ENCODE results near the gene ZNF747. TPM values are rescaled to one million over a fixed set of nuclear protein-coding genes. Genes with fewer than 3 reads are reported as not detected.
"Not testable (repeated sequence)": the region's sequence is repeated elsewhere in the genome, so short reads cannot be mapped to it uniquely, and the experiment has no call there.

The ZNF747 gene
- total RNA-seq, 1 experiment from 2014 or later = 8.9 TPM

DNA sequence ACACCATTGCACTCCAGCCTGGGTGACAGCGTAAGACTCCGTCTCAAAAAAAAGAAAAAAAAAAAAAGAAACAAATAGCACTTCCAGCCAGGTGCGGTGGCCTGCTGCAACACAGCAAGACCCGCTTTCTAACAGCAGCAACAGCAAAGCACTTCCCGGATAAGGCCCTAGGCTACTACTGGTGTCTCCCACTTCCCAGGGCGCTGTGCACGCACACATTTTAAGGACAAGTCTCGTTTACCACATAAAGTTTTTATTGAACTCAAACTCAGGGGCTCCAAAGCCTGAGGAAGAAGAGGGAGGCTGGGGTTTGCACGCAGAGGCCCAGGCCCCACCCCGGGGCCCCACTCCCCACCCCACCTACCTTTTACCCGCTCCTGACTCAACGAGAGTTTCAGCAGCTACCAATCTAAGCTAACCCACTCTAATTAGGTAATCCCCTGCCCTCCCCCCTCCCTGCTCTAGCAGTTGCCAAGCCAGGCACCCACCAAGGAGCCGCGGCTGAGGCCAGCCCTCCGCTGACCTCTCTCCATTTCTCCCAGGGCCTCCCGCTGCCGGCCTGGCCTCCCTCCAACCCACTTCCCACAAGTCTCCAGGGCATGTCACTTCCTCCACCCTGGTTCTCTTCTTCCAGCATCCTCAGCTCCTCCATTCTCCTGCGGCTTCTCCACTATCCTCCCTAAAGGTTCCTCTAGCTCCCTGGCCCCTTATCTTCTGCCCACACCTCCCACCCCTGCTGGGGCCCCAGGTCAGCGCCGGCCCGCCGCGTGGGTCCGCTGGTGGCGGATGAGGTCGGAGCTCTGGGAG lies 10.7 kb downstream of the ZNF747 start:
- Histone ChIP-seq H3K36me3 (ENCODE audit: low read depth, low read length) (no peaks in the 10 kb centered on the region), H3K4me3 (ENCODE audit: low read length) (no peak overlapping the region), H3F3A (ENCODE audit: low read length, unreplicated experiment) (no peaks in the 10 kb centered on the region), H3K27ac (ENCODE audit: low read length) (no peak overlapping the region), H2AFZ (ENCODE audit: low read length) (no peak overlapping the region), H3K79me2 (ENCODE audit: low read length) (peaks cover 8% of the 10 kb centered on the region), H3K9ac (ENCODE audit: low read length) (no peak overlapping the region), H3K4me1 (ENCODE audit: insufficient read depth, low read length) (peaks cover 7% of the 10 kb centered on the region), H3K9me3 (ENCODE audit: low read length) (no peaks in the 10 kb centered on the region), H4K20me1 (ENCODE audit: low read length) (no peaks in the 10 kb centered on the region), H3K27me3 (ENCODE audit: low read length) (no peaks in the 10 kb centered on the region), H3K9me2 (replicated peaks; ENCODE audit: low read length) (no peaks in the 10 kb centered on the region), H3K4me2 (ENCODE audit: low read length) (no peak overlapping the region)
- intact Hi-C loops (cut with micrococcal nuclease) = loop anchor here (10.0 kb wide), 2 partner anchors 79 to 111 kb away; partner anchors contain the start of gene SEPHS2
- TF ChIP-seq, protein P1, sequence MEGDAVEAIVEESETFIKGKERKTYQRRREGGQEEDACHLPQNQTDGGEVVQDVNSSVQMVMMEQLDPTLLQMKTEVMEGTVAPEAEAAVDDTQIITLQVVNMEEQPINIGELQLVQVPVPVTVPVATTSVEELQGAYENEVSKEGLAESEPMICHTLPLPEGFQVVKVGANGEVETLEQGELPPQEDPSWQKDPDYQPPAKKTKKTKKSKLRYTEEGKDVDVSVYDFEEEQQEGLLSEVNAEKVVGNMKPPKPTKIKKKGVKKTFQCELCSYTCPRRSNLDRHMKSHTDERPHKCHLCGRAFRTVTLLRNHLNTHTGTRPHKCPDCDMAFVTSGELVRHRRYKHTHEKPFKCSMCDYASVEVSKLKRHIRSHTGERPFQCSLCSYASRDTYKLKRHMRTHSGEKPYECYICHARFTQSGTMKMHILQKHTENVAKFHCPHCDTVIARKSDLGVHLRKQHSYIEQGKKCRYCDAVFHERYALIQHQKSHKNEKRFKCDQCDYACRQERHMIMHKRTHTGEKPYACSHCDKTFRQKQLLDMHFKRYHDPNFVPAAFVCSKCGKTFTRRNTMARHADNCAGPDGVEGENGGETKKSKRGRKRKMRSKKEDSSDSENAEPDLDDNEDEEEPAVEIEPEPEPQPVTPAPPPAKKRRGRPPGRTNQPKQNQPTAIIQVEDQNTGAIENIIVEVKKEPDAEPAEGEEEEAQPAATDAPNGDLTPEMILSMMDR (conservative IDR thresholded peaks at IDR 0.05; ENCODE audit: low read depth, low read length) = no peak
- TF ChIP-seq EZH2phosphoT487 (IDR thresholded peaks at IDR 0.05; ENCODE audit: borderline replicate concordance, low read length) (no peak), EZH2 (IDR thresholded peaks at IDR 0.05; ENCODE audit: low read length, unreplicated experiment) (no peak)
- CTCF ChIA-PET = no interaction called here
- no TSS peak for BruUV-seq (replicated peaks)
- POLR2A ChIA-PET (ENCODE audit: unreplicated experiment) = no interaction called here
- no peak for ATAC-seq
- DNase-seq = no peak

DNA sequence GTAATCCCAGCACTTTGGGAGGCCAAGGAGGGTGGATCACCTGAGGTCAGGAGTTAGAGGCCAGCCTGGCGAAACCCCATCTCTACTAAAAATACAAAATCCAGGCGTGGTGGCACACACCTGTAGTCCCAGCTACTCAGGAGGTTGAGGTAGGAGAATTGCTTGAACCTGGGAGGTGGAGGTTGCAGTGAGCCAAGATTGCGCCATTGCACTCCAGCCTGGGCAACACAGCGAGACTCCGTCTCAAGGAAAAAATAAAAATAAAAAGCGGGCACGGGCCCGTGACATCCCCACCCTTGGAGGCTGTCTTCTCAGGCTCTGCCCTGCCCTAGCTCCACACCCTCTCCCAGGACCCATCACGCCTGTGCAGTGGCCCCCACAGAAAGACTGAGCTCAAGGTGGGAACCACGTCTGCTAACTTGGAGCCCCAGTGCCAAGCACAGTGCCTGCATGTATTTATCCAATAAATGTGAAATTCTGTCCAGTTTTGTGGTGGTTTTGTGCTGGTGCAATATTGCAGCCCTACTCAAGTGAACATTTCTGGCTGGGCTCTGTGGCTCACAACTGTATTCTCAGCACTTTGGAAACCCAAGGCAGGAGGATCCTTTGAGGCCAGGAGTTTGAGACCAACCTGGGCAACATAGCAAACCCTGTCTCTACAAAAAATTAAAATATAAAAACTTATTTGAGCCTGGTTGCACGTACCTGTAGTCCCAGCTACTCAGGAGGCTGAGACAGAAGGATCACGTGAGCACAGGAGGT lies 11.8 kb downstream of the ZNF747 start:
- H3K9me2 ChIP-seq (replicated peaks; ENCODE audit: low read length); H3K27ac ChIP-seq (ENCODE audit: low read length); H3K4me1 ChIP-seq (ENCODE audit: insufficient read depth, low read length); H3K79me2 ChIP-seq (ENCODE audit: low read length); H3K9ac ChIP-seq (ENCODE audit: low read length); H3K36me3 ChIP-seq (ENCODE audit: low read depth, low read length); DNase-seq; H3K4me2 ChIP-seq (ENCODE audit: low read length); CTCF ChIA-PET; H4K20me1 ChIP-seq (ENCODE audit: low read length); H3K27me3 ChIP-seq (ENCODE audit: low read length); H3F3A ChIP-seq (ENCODE audit: low read length, unreplicated experiment); BruUV-seq (replicated peaks); ATAC-seq; H2AFZ ChIP-seq (ENCODE audit: low read length); H3K4me3 ChIP-seq (ENCODE audit: low read length); H3K9me3 ChIP-seq (ENCODE audit: low read length); POLR2A ChIA-PET (ENCODE audit: unreplicated experiment): not testable (repeated sequence)
- intact Hi-C loops (cut with micrococcal nuclease) = loop anchor here (10.0 kb wide), 2 partner anchors 78 to 112 kb away; partner anchors contain the start of gene SEPHS2

DNA sequence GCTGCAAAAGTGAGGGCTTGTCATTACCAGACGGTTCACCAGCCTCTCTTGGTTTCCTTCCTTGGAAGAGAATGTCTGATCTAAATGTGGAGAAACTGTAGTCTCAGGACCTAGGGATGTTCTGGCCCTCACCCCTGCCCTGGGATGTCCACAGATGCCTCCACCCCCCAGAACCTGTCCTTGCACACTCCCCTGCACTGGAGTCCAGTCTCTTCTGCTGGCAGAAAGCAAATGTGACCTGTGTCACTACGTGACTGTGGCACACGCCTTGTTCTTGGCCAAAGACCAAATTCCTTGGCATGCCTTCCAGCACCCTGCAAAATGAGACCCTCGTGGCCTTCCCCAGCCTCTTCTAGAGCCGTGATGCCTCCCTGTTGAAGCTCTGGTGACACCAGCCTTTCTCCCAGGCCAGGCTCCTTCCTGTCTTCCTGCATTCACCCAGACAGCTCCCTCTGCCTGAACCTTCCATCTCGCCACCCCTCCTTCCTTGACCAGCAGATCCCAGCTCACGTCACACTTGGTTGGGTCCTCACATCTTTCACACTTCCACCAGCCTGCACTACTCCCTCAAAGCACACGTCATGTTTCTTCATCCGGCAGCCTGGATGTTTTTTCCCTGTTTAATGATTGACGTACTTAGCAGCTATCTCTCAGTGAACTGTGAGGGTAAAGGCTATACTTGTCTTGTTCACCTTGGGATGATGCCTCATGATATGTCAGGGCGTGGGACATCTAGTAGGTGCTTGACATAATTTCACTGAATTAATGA lies 12.6 kb downstream of the ZNF747 start:
- ATAC-seq (no peak), DNase-seq (no peak)
- Histone ChIP-seq H3K27me3 (ENCODE audit: low read length) (no peaks in the 10 kb centered on the region), H3K4me3 (ENCODE audit: low read length) (no peak overlapping the region), H3K9ac (ENCODE audit: low read length) (no peak overlapping the region), H3K4me2 (ENCODE audit: low read length) (no peak overlapping the region), H3F3A (ENCODE audit: low read length, unreplicated experiment) (no peaks in the 10 kb centered on the region), H3K36me3 (ENCODE audit: low read depth, low read length) (no peaks in the 10 kb centered on the region), H3K4me1 (ENCODE audit: insufficient read depth, low read length) (no peaks in the 10 kb centered on the region), H2AFZ (ENCODE audit: low read length) (no peak overlapping the region), H3K9me3 (ENCODE audit: low read length) (no peaks in the 10 kb centered on the region), H3K79me2 (ENCODE audit: low read length) (peaks cover 8% of the 10 kb centered on the region), H3K9me2 (replicated peaks; ENCODE audit: low read length) (no peaks in the 10 kb centered on the region), H3K27ac (ENCODE audit: low read length) (no peak overlapping the region), H4K20me1 (ENCODE audit: low read length) (no peaks in the 10 kb centered on the region)
- intact Hi-C loops (cut with micrococcal nuclease) = loop anchor here (10.0 kb wide), 2 partner anchors 77 to 113 kb away; partner anchors contain the start of gene SEPHS2
- TF ChIP-seq, protein P1 (conservative IDR thresholded peaks at IDR 0.05; ENCODE audit: low read depth, low read length) = no peak
- TF ChIP-seq EZH2 (IDR thresholded peaks at IDR 0.05; ENCODE audit: low read length, unreplicated experiment) (no peak), EZH2phosphoT487 (IDR thresholded peaks at IDR 0.05; ENCODE audit: borderline replicate concordance, low read length) (no peak)
- BruUV-seq (replicated peaks) = no TSS peak
- POLR2A ChIA-PET (ENCODE audit: unreplicated experiment) = no interaction called here
- CTCF ChIA-PET = no interaction called here
